Measurements from ENCODE around the gene TUBB2A.

GRCh38 chr6:3119040-3119723, 38.2 kb downstream of the TUBB2A start:
- no peak for TF ChIP-seq EZH2 (IDR thresholded peaks at IDR 0.05; ENCODE audit: low read length, unreplicated experiment)
- TF ChIP-seq CTCF (conservative IDR thresholded peaks at IDR 0.05; ENCODE audit: low read depth, low read length) = no peak
